Measurements from ENCODE around the gene KL. TPM values are rescaled to one million over a fixed set of nuclear protein-coding genes. Genes with fewer than 3 reads are reported as not detected.

KL gene
- total RNA-seq, 1 donor from 2014 or later = 2.0 TPM

DNA sequence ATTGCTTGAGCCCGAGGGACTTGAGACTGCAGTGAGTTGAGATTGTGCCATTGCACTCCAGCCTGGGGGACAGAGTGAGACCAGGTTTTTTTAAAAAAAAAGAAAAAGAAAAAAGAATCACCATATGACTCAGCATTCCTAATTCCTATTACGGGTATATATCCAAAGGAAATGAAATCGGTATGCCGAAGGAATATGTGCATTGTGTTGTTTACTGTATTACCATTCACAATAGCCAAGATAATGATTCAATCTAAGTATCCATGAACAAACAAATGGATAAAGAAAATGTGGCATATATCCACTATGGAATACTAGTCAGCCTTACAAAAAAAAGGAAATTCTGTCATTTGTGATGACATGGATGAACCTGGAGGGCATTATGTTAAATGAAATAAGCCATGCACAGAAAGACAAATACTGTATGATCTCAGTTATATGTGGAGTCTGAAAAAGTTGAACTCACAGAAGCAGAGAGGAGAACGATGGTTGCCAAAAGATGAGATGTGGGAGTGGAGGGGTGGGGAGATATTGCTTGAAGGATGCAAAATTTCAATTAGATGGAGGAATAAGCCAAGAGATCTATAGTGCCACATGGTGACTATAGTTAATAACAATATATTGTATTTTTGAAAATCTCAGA lies 4.3 kb upstream of the KL start:
- H3K27me3 ChIP-seq (ENCODE audit: control insufficient read depth, insufficient read depth, low read length) = peaks cover 15% of the 10 kb centered on the region
- TF ChIP-seq, protein P1, sequence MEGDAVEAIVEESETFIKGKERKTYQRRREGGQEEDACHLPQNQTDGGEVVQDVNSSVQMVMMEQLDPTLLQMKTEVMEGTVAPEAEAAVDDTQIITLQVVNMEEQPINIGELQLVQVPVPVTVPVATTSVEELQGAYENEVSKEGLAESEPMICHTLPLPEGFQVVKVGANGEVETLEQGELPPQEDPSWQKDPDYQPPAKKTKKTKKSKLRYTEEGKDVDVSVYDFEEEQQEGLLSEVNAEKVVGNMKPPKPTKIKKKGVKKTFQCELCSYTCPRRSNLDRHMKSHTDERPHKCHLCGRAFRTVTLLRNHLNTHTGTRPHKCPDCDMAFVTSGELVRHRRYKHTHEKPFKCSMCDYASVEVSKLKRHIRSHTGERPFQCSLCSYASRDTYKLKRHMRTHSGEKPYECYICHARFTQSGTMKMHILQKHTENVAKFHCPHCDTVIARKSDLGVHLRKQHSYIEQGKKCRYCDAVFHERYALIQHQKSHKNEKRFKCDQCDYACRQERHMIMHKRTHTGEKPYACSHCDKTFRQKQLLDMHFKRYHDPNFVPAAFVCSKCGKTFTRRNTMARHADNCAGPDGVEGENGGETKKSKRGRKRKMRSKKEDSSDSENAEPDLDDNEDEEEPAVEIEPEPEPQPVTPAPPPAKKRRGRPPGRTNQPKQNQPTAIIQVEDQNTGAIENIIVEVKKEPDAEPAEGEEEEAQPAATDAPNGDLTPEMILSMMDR (IDR thresholded peaks at IDR 0.05; ENCODE audit: insufficient read depth, low read length, poor library complexity, severe bottlenecking) = no peak
- DNase-seq (ENCODE audit: low read depth) = no peak

DNA sequence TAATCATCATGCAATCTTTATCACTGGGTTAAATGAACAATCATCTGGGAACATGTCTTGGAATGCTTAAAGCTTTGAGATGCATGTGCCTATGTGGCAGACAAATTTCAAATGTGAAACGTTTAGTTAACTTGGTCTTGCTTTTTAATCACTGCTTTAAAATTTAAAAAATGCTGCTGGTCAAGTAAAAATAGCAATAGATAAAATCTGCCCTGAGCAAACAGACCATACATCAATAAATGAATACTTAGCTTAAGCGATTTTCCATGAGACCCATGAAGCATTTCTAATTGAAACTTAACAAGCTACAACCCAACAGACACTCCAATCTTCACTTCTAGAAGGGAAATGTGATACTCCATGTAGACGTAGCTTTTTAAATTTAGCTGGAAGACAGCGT lies 1.9 kb upstream of the KL start:
- H3K4me3 ChIP-seq (ENCODE audit: low read depth, low read length) = no peak overlapping the region
- TF ChIP-seq, protein P1 (IDR thresholded peaks at IDR 0.05; ENCODE audit: insufficient read depth, low read length, poor library complexity, severe bottlenecking) = no peak
- H3K27me3 ChIP-seq (ENCODE audit: control insufficient read depth, insufficient read depth, low read length) = peaks cover 17% of the 10 kb centered on the region
- no peaks in the 10 kb centered on the region for H3K36me3 ChIP-seq (ENCODE audit: control insufficient read depth, insufficient read depth, low read length)
- no peak for DNase-seq (ENCODE audit: low read depth)

More for the DNA sequence above, 4.3 kb upstream of the KL start:
- Histone ChIP-seq H3K36me3 (ENCODE audit: control insufficient read depth, insufficient read depth, low read length) (no peaks in the 10 kb centered on the region), H3K4me3 (ENCODE audit: low read depth, low read length) (no peak overlapping the region)

DNA sequence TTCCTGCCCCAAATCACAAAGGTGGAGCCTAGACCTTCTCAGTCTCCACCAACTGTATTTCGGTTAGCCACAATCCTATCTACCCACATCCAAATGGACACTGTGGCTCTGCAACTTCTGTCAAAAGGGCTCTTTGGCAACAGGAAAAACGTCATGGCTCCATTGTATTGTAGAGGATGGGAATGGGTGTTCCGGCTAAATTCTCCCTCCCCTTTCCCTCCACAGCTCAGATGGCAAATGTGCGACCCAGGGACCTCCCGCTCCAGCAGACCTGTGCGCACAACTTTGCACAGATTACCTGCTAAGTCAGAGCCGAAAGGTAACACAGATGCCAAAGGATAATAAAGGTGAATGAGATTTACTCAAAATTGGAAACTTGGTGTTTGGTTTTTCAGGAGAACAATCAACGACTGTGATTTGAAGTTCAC lies 968 bp upstream of the KL start:
- no peak for DNase-seq (ENCODE audit: low read depth)
- no peaks in the 10 kb centered on the region for H3K36me3 ChIP-seq (ENCODE audit: control insufficient read depth, insufficient read depth, low read length)
- H3K27me3 ChIP-seq (ENCODE audit: control insufficient read depth, insufficient read depth, low read length) = peaks cover 17% of the 10 kb centered on the region

DNA sequence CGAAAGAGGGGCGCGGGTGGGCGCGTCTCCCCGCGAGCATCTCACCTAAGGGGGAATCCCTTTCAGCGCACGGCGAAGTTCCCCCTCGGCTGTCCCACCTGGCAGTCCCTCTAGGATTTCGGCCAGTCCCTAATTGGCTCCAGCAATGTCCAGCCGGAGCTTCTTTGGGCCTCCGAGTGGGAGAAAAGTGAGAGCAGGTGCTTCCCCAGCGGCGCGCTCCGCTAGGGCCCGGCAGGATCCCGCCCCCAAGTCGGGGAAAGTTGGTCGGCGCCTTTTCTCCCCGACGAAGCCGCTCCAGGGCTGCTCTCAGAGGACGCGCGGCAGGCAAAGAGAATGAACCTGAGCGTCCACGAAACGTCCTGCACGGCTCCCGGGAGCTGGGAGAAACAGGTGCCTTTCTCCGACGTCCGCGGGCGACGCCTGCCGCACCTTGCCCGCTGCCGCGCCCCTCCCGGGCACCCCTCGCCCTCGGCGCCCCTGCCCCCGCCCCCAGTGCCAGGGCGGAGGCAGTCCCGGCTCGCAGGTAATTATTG lies 366 bp upstream of the KL start:
- peak overlapping the region; percentile 36 for H3K4me3 ChIP-seq (ENCODE audit: low read depth, low read length)
- TF ChIP-seq, protein P1 (IDR thresholded peaks at IDR 0.05; ENCODE audit: insufficient read depth, low read length, poor library complexity, severe bottlenecking) = no peak
- DNase-seq (ENCODE audit: low read depth) = no peak
- no peaks in the 10 kb centered on the region for H3K36me3 ChIP-seq (ENCODE audit: control insufficient read depth, insufficient read depth, low read length)
- peaks cover 17% of the 10 kb centered on the region for H3K27me3 ChIP-seq (ENCODE audit: control insufficient read depth, insufficient read depth, low read length)

More for the DNA sequence above, 968 bp upstream of the KL start:
- TF ChIP-seq, protein P1 (IDR thresholded peaks at IDR 0.05; ENCODE audit: insufficient read depth, low read length, poor library complexity, severe bottlenecking) = no peak
- no peak overlapping the region for H3K4me3 ChIP-seq (ENCODE audit: low read depth, low read length)

DNA sequence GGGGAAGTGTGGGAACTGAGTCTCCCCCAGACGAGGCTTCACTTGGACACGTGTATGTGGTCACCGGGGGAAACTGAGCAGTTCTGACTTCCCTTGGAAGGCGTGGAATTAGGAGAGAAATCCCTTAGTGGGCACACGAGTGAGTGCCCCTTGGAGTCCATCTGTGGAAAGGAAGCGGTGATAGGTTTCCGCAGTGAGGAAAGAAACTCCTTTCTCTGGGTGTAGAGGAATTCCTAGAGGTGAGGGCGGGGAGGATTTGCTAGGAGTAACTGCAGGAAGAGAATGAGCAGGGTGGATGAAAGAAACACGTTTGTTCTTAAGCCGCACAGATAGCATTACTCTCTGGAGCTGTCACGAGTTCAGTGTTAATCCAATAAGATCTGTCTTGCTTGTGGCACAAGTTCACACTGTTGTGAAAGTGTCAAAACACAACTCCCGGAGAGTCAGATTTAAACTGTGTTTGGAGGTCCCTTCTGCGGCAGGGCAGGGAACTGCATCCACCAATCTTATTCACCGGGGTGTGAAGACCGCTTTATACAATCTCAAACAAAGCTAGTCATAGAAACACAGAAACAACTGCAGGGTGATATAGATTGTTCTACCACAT lies 1.2 kb downstream of the KL start:
- peak overlapping the region; percentile 31 for H3K4me3 ChIP-seq (ENCODE audit: low read depth, low read length)
- peak; percentile 43 for DNase-seq (ENCODE audit: low read depth)
- TF ChIP-seq, protein P1 (IDR thresholded peaks at IDR 0.05; ENCODE audit: insufficient read depth, low read length, poor library complexity, severe bottlenecking) = peak; percentile 65
- H3K27me3 ChIP-seq (ENCODE audit: control insufficient read depth, insufficient read depth, low read length) = peaks cover 17% of the 10 kb centered on the region
- no peaks in the 10 kb centered on the region for H3K36me3 ChIP-seq (ENCODE audit: control insufficient read depth, insufficient read depth, low read length)

Data from kidney epithelial cell (primary cell).